GM18526 (cell line): ENCODE measurements around the gene C16orf87.

Source experiments
- POLR2A ChIP-seq: IDR thresholded peaks from 3 replicates; pipeline ENCODE4 v1.6.1; 2011; ENCODE audit not compliant: insufficient read length; ENCODE audit errors: extremely low read depth

The C16orf87 gene, protein sequence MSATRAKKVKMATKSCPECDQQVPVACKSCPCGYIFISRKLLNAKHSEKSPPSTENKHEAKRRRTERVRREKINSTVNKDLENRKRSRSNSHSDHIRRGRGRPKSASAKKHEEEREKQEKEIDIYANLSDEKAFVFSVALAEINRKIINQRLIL

DNA sequence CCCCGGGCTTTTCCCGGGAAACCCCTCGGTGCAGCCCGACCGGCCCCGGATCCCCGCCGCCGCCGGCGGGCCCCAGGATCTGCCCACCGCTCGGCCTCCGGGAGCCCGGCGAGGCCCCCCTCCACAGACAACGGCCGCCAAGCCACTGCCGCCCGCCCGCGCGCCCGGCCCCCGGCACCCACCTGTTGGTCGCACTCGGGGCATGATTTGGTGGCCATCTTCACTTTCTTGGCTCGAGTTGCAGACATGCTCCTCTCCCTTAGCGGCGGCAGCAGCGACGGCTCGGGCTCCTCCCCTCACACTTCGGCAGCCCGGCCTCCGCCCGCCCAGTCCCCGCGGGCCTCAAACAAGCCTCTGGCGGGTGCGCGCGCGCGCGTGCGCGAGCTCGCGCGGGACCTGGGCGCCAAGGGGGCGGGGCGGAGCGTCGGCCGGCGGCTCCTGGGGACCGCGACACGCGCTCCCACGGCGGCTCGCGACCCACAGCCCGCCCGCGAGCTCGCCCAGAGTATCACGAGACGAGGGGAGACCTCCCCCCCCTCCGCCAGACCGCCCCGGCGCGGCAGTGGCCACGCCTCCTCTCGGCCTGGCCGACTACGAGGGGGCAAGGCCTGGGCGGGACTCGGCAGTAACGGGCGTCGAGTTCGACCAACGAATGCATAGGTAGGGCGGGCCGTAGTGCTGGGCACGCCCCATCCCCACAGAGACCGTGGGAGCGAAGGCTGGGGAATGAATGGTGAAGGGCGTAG lies at the start of gene C16orf87:
Gene C16orf87 (minus strand): TSS at position 279 of the 746 bp plus-strand sequence. CDS start 31 bp downstream, at position 248.
- TF ChIP-seq POLR2A, result peak; percentile 64

- TF ChIP-seq POLR2A, result no peak
These were observed 44.3 kb upstream of the C16orf87 start for GRCh38 chr16:46875243-46875642.

DNA sequence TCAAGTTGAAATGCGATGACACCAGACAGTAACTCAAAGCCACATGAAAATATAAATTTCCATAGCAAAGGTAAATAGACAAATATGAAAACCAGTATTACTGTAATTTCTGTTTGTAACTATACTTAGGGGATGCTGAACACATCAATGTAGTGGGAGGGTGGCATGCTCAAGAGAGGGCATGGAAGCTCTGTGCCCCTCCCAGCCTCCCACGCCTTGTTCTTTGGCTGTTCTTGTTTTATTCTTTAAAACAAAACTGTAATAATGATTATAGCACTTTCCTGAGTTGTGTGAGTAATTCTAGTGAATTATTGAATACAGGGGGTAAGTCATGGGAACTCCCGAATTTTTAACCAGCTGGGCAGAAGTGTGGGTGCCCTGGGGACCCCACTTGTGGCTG lies 42.2 kb upstream of the C16orf87 start:
- TF ChIP-seq POLR2A, result no peak

- TF ChIP-seq POLR2A, result no peak
These were observed 40.6 kb upstream of the C16orf87 start for GRCh38 chr16:46871597-46871996.

GRCh38 chr16:46866286-46866685 lies 35.3 kb upstream of the C16orf87 start:
- TF ChIP-seq POLR2A, result no peak

- TF ChIP-seq POLR2A, result no peak
These were observed 31.8 kb upstream of the C16orf87 start for GRCh38 chr16:46862555-46863447.

DNA sequence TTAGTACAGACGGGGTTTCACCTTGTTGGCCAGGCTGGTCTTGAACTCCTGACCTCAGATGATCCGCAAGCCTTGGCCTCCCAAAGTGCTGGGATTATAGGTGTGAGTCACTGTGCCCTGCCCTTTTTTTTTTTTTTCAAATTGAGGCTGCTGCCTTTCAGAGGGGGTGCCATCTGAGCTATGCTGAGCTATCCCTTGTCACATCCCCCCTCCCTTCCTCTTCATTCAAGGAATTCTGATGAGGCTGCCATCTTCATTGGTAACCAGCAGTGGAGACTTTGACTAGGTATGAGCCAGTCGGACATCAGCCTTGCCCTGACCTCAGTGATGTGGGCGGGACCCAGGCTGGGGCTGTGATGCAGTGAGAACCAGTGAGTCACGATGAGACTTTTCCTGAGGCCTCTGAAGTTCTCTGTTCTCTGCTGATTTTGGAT lies 28.8 kb upstream of the C16orf87 start:
- TF ChIP-seq POLR2A, result no peak

- no peak for TF ChIP-seq POLR2A
These were observed 27.2 kb upstream of the C16orf87 start for GRCh38 chr16:46858151-46858550.

DNA sequence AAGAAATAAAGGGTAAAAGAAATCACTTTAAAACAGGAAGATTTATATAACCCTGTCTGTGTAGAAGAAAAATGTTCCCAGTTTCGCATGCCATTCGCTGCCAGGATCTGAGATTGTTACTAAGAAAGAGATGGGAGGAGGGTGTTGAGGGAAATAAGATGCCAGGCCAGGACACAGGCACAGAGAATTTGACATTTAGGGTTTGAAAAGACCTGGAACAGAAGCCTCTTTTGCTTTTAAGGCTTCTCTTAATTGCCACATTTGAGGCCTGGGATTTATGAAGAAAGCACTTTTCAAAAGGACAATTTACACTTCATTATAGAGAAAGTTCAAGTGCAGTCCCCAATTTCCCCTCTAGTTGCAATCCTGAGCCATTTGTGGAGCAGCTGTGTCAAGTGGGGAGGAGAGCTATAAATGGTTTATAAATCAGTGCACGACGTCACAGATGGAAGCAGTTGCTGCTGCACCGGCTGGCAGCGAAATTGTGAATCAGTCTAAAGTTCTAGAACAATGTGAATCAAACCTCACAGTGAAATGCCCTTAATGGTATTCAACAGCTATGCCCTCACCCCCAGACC lies 26.5 kb upstream of the C16orf87 start:
- no peak for TF ChIP-seq POLR2A

DNA sequence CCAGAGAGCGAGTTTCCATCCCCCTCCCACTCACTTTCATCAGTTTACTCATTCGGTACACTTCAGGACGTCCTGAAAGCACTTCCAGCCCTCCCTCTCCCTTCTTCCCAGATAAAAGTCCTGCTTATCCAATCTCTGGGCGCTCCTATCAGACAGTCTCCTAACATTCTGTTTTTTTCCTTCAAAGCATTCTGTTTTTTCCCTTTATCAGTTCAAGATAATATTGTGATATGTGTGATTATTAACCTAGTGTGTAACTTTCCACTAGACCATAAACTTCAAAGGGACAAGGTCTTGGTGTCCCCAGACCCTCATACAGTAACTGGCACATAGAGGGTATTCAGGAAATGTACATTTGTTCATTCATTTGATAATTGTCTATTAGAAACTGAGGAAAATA lies 24.4 kb upstream of the C16orf87 start:
- TF ChIP-seq POLR2A, result no peak

- no peak for TF ChIP-seq POLR2A
These were observed 23.9 kb upstream of the C16orf87 start for GRCh38 chr16:46854846-46855245.

GRCh38 chr16:46853713-46854443 lies 22.9 kb upstream of the C16orf87 start:
- TF ChIP-seq POLR2A, result no peak

DNA sequence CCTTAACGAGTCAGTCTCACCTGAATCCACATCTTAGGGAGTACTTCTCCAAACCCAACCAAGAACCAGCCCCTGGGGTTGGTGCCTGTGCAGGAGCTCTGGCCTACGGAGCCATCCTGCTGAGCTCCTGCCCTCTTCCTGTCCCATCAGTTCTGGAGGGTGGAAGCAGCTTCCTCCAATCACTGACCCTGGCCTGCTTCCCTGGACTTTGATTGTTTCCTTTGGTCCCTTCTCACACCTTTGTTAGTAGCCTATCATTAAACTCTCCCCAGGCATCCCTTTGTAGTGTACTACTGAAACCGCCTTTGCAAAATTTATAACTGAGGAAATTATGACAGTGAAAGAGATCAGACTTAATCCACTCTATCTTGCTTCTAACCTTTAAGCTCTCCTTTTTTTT lies 21.1 kb upstream of the C16orf87 start:
- no peak for TF ChIP-seq POLR2A

- TF ChIP-seq POLR2A, result no peak
These were observed 19.9 kb upstream of the C16orf87 start for GRCh38 chr16:46850619-46851555.
